ENCODE data around the gene RAMP1.

- TF ChIP-seq CTCF (IDR thresholded peaks at IDR 0.05; ENCODE audit: poor library complexity, severe bottlenecking) (no peak), EZH2 (IDR thresholded peaks at IDR 0.05; ENCODE audit: borderline replicate concordance, insufficient read depth, low read length, poor library complexity, severe bottlenecking) (no peak), POLR2AphosphoS5 (IDR thresholded peaks at IDR 0.05) (no peak), TAF1 (IDR thresholded peaks at IDR 0.05; ENCODE audit: low read depth) (no peak), REST (IDR thresholded peaks at IDR 0.05; ENCODE audit: borderline replicate concordance) (no peak), EP300 (conservative IDR thresholded peaks at IDR 0.05; ENCODE audit: poor library complexity, severe bottlenecking) (no peak), RAD21 (conservative IDR thresholded peaks at IDR 0.05) (no peak)
Measured at GRCh38 chr2:237944302-237944701, 84.9 kb downstream of the RAMP1 start.
